ENCODE measurements around the gene LTC4S.
A peak's percentile ranks its signal among the peaks of the same experiment; 100 is the strongest.

The LTC4S gene

GRCh38 chr5:179816401-179816795, 22.6 kb downstream of the LTC4S start:
- H3K27ac ChIP-seq = no peak overlapping the region
- H4K20me1 ChIP-seq = peaks cover 20% of the 10 kb centered on the region
- peaks cover 42% of the 10 kb centered on the region for H3K4me1 ChIP-seq
- H3K9ac ChIP-seq = no peak overlapping the region
- peak overlapping the region; percentile 58 for H3K4me3 ChIP-seq
- H3K9me3 ChIP-seq = no peaks in the 10 kb centered on the region
- H3K4me2 ChIP-seq = peak overlapping the region; percentile 81
- peaks cover 34% of the 10 kb centered on the region for H3K27me3 ChIP-seq
- no peak for TF ChIP-seq Cebpa-rat (IDR thresholded peaks at IDR 0.05)
- peaks cover 44% of the 10 kb centered on the region for H3K36me3 ChIP-seq

GRCh38 chr5:179816796-179817469, 23.1 kb downstream of the LTC4S start:
- peaks cover 45% of the 10 kb centered on the region for H3K4me1 ChIP-seq
- H3K27ac ChIP-seq = no peak overlapping the region
- H3K9me3 ChIP-seq = no peaks in the 10 kb centered on the region
- H3K27me3 ChIP-seq = peaks cover 34% of the 10 kb centered on the region
- peak overlapping the region; percentile 58 for H3K4me3 ChIP-seq
- peaks cover 38% of the 10 kb centered on the region for H3K36me3 ChIP-seq
- H4K20me1 ChIP-seq = peaks cover 25% of the 10 kb centered on the region
- H3K9ac ChIP-seq = 0 out of 2 replicates have a peak overlapping the region, but pooled peaks have one; percentile 27
- H3K4me2 ChIP-seq = peak overlapping the region; percentile 81
- no peak for TF ChIP-seq Cebpa-rat (IDR thresholded peaks at IDR 0.05)

DNA sequence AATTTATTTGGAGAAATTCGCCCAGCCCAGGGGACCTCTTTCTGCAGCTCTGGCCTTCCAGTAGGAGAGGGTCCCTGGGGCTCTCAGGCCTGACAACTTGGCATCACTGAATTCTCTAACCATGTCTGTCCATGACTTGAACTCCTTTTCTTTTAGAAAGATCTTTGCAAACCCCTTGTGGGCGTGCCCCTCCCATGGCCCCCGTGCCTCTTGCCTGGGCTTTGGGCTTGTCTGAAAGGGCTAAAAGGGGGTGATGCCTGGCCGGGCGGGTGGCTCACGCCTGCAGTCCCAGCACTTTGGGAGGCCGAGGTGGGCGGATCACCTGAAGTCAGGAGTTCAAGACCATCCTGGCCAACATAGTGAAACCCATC, 23.7 kb downstream of the LTC4S start:
- Histone ChIP-seq H3K4me1 (peaks cover 50% of the 10 kb centered on the region), H3K36me3 (peaks cover 35% of the 10 kb centered on the region), H4K20me1 (peaks cover 30% of the 10 kb centered on the region), H3K9ac (no peak overlapping the region), H3K4me2 (peak overlapping the region; percentile 81), H3K27ac (no peak overlapping the region), H3K4me3 (peak overlapping the region; percentile 58), H3K27me3 (peaks cover 34% of the 10 kb centered on the region), H3K9me3 (no peaks in the 10 kb centered on the region)
- no peak for TF ChIP-seq Cebpa-rat (IDR thresholded peaks at IDR 0.05)

DNA sequence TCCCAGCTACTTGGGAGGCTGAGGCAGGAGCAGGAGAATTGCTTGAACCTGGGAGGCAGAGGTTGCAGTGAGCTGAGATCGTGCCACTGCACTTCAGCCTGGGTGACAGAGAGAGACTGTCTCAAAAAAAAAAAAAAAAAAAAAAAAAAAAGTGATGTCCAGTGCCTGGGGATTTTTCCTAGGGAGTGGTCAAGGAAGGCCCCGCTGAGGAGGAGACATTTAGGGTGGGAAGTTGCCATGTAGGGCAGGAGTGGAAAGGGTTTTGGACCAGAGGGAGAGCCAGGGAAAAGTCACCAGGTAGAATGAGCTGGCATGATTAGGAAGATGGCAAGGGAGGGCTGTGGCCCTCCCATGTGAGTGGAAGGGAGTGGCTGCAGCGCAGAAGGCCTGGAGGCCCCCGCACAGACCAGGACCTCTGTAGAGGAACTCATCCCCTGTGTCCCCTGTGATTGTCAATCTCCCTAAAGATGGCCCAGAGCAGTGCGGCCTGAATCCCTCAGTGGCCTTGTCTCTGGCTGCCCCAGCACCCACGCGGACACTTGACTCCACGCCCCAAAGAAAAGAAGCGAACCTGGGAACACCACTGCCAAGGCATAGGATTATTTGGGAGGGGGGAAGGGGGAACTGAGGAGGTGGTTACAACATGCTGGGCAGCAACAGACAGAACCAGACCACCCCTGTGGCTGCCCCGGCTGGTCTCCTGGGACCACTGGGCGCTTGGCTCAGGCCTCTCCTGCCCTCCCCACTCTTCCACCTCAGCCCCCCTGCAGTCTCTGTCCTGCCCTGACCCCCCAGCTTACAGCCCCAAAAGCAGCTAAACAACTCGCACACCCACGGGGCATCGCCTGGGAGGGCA, 24.3 kb downstream of the LTC4S start:
- peak overlapping the region; percentile 98 for H3K4me2 ChIP-seq
- H3K9me3 ChIP-seq = no peaks in the 10 kb centered on the region
- H3K4me1 ChIP-seq = peaks cover 57% of the 10 kb centered on the region
- peak overlapping the region; percentile 81 for H3K4me3 ChIP-seq
- peaks cover 34% of the 10 kb centered on the region for H3K27me3 ChIP-seq
- H3K27ac ChIP-seq = peak overlapping the region; percentile 91
- peaks cover 35% of the 10 kb centered on the region for H3K36me3 ChIP-seq
- peak overlapping the region; percentile 92 for H3K9ac ChIP-seq
- H4K20me1 ChIP-seq = peaks cover 37% of the 10 kb centered on the region
- no peak for TF ChIP-seq Cebpa-rat (IDR thresholded peaks at IDR 0.05)

- Histone ChIP-seq H3K4me2 (peak overlapping the region; percentile 98), H3K4me3 (peak overlapping the region; percentile 81), H3K9me3 (no peaks in the 10 kb centered on the region), H3K27me3 (peaks cover 34% of the 10 kb centered on the region), H4K20me1 (peaks cover 42% of the 10 kb centered on the region), H3K27ac (peak overlapping the region; percentile 91), H3K36me3 (peaks cover 35% of the 10 kb centered on the region), H3K4me1 (peaks cover 57% of the 10 kb centered on the region), H3K9ac (peak overlapping the region; percentile 92)
- no peak for TF ChIP-seq Cebpa-rat (IDR thresholded peaks at IDR 0.05)
These were observed 25.0 kb downstream of the LTC4S start for GRCh38 chr5:179818746-179819295.

DNA sequence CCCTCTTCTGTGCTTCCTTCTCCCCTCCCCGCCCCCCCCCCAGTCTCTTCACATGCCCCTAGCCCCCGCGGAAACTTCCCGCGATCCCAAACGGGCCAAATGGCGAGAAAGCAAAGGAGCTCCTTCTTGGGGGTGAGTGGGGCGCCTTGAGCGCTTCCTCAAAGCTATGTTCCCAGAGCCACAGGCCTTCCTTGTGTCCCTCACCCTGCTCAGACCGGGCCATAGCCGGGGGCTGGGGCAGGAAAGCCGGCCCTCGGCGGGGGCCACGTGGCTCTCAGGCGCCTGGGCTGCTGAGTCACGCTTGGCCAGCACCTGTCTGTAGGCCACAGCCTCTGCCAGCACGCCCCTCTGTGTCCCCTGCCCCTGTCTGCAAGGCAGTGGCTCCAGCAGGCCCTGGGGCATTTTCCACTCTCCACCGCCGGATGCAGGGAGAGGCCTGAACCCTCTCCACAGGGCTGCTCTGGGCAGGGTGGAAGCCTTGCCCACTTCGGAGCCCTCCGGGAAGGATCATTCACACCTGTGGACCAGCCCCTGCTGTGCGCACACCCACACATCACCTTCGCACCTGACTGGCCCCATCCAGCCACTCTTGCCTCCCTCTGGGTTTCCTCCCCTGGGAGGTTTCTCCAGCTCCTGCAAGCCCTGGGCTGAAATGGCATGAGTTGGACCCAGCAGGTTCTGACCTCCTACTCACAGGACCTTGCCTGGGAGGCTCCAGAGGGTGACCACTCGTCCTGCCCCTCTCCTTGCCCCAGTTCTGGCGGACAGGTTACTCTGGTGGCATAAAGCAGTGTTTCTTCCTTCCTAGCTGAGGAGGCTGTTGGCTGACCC, 25.7 kb downstream of the LTC4S start:
- Histone ChIP-seq H3K9ac (peak overlapping the region; percentile 92), H3K27ac (peak overlapping the region; percentile 91), H3K9me3 (no peaks in the 10 kb centered on the region), H3K36me3 (peaks cover 35% of the 10 kb centered on the region), H3K4me2 (peak overlapping the region; percentile 98), H4K20me1 (peaks cover 45% of the 10 kb centered on the region), H3K4me3 (peak overlapping the region; percentile 81), H3K27me3 (peaks cover 34% of the 10 kb centered on the region), H3K4me1 (peaks cover 57% of the 10 kb centered on the region)
- no peak for TF ChIP-seq Cebpa-rat (IDR thresholded peaks at IDR 0.05)

DNA sequence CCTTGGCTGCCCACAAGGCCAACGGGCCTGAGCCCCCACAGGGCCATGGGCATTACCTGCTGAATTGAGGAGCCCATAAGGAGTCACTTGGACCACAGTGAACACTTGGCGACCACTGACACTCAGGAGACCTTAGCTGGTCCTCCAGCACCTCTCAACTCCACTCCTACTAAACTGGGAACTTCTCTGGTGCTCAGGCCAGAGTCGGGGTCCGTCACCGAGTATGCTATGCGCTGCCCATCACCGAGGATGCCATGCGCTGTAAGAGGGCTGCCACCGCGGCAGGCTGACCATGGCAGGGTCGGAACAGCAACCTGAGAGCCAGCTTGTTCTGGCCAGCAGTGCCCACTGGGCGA, 26.3 kb downstream of the LTC4S start:
- peak overlapping the region; percentile 81 for H3K4me3 ChIP-seq
- TF ChIP-seq Cebpa-rat (IDR thresholded peaks at IDR 0.05) = no peak
- peak overlapping the region; percentile 91 for H3K27ac ChIP-seq
- H4K20me1 ChIP-seq = peaks cover 51% of the 10 kb centered on the region
- peak overlapping the region; percentile 98 for H3K4me2 ChIP-seq
- no peaks in the 10 kb centered on the region for H3K9me3 ChIP-seq
- peaks cover 57% of the 10 kb centered on the region for H3K4me1 ChIP-seq
- peaks cover 34% of the 10 kb centered on the region for H3K27me3 ChIP-seq
- peaks cover 35% of the 10 kb centered on the region for H3K36me3 ChIP-seq
- H3K9ac ChIP-seq = peak overlapping the region; percentile 92

- H3K4me3 ChIP-seq = peak within 1 kb of the TSS; percentile 81
- peak within 1 kb of the TSS; percentile 98 for H3K4me2 ChIP-seq
- H3K27me3 ChIP-seq = peaks cover 30% of the 10 kb centered on the region
- H3K9ac ChIP-seq = peak within 1 kb of the TSS; percentile 92
- peak within 1 kb of the TSS; percentile 91 for H3K27ac ChIP-seq
- peaks cover 35% of the 10 kb centered on the region for H3K36me3 ChIP-seq
- H3K4me1 ChIP-seq = peaks cover 57% of the 10 kb centered on the region
- H4K20me1 ChIP-seq = peaks cover 56% of the 10 kb centered on the region
- TF ChIP-seq Cebpa-rat (IDR thresholded peaks at IDR 0.05) = no peak
- no peaks in the 10 kb centered on the region for H3K9me3 ChIP-seq
These were observed 26.9 kb downstream of the LTC4S start, which contains the start of gene SQSTM1 for GRCh38 chr5:179820483-179821297. Gene SQSTM1, plus strand, starts transcription at chr5:179820905. Its CDS starts 32 bp downstream, at chr5:179820937.

All from BLaER1 (cell line).